HG03442 (cell line): ENCODE data around the gene UPB1.
A peak's percentile ranks its signal among the peaks of the same experiment; 100 is the strongest.
"Not testable (repeated sequence)": the region's sequence is repeated elsewhere in the genome, so short reads cannot be mapped to it uniquely, and the experiment has no call there.

Experiments used
- ATAC-seq: cut with Tn5 transposase; IDR thresholded peaks from one replicate; pipeline ENCODE4 v1.9.1; 2021; ENCODE audit warnings: mild to moderate bottlenecking, moderate library complexity; ENCODE audit not compliant: unreplicated experiment

The UPB1 gene

GRCh38 chr22:24525416-24526037, 30.4 kb downstream of the UPB1 start:
- ATAC-seq = peak; percentile 61

- no peak for ATAC-seq
Observed at GRCh38 chr22:24526191-24526590, 31.1 kb downstream of the UPB1 start.

GRCh38 chr22:24529898-24530297, 34.8 kb downstream of the UPB1 start:
- ATAC-seq = no peak

GRCh38 chr22:24530968-24531367, 35.8 kb downstream of the UPB1 start:
- not testable (repeated sequence) for ATAC-seq

GRCh38 chr22:24532075-24532474, 36.9 kb downstream of the UPB1 start:
- ATAC-seq = no peak

GRCh38 chr22:24535348-24535747, 40.2 kb downstream of the UPB1 start:
- ATAC-seq = no peak

- ATAC-seq = no peak
Observed at GRCh38 chr22:24536089-24536488, 41.0 kb downstream of the UPB1 start.

- no peak for ATAC-seq
Observed at GRCh38 chr22:24540470-24540869, 45.3 kb downstream of the UPB1 start.

GRCh38 chr22:24541681-24542515, 46.8 kb downstream of the UPB1 start:
- no peak for ATAC-seq

GRCh38 chr22:24542641-24543040, 47.5 kb downstream of the UPB1 start:
- no peak for ATAC-seq

- ATAC-seq = no peak
Observed at GRCh38 chr22:24543185-24543601, 48.1 kb downstream of the UPB1 start.

- no peak for ATAC-seq
Observed at GRCh38 chr22:24543679-24544243, 48.6 kb downstream of the UPB1 start.

- ATAC-seq = no peak
Observed at GRCh38 chr22:24548812-24549211, 53.7 kb downstream of the UPB1 start.

GRCh38 chr22:24550028-24550901, 55.1 kb downstream of the UPB1 start:
- no peak for ATAC-seq

- no peak for ATAC-seq
Observed at GRCh38 chr22:24550902-24551435, 55.8 kb downstream of the UPB1 start.

- not testable (repeated sequence) for ATAC-seq
Observed at GRCh38 chr22:24552503-24553286, 57.6 kb downstream of the UPB1 start.

GRCh38 chr22:24553597-24554312, 58.6 kb downstream of the UPB1 start:
- no peak for ATAC-seq

- no peak for ATAC-seq
Observed at GRCh38 chr22:24554313-24555164, 59.4 kb downstream of the UPB1 start, which contains the start of gene GUCD1. Gene GUCD1 (minus strand): TSS chr22:24555138. CDS start chr22:24554991, 147 bp downstream.
